A673 (cell line): ENCODE measurements around the gene ITPR3.

Source experiments
- CTCF ChIP-seq: fragments of 300-800, 200-600 bp; sonication (generic); conservative IDR thresholded peaks from 2 replicates; pipeline ENCODE4 v1.5.1; 2017; ENCODE audit warnings: low read depth, mild to moderate bottlenecking, antibody characterized with exemption, low read length, moderate library complexity, mixed read lengths
- EZH2 ChIP-seq: fragments of 200-600 bp; sonication (generic); IDR thresholded peaks from 2 replicates; pipeline ENCODE4 v1.6.1; 2017; ENCODE audit warnings: borderline replicate concordance, low read depth, mild to moderate bottlenecking, mixed read lengths, antibody characterized with exemption, low read length; ENCODE audit not compliant: poor library complexity, severe bottlenecking

- TF ChIP-seq CTCF (no peak), EZH2 (no peak)
Observed at GRCh38 chr6:33659986-33660385, 38.9 kb downstream of the ITPR3 start.
